Activated CD4-positive, alpha-beta T cell treated with anti-CD3 and anti-CD28 coated beads, Interleukin-2, amount 10 ng/mL, durations not matched to agents 7 days and 5 days (primary cell): Measurements from ENCODE around the gene CADM4. TPM values are rescaled to one million over a fixed set of nuclear protein-coding genes. Genes with fewer than 3 reads are reported as not detected.
A peak's percentile ranks its signal among the peaks of the same experiment; 100 is the strongest.

Experiments
- CTCF ChIA-PET: fragments of 350-600 bp; sonication (Branson Sonifier 250); formaldehyde crosslinking; loops from one replicate; lab custom pipeline; 2021; ENCODE audit warnings: antibody characterized with exemption; lab: Charles Lee
- POLR2A ChIA-PET: fragments of 350-600 bp; sonication (Branson Sonifier 250); formaldehyde crosslinking; loops from one replicate; lab custom pipeline; 2021; ENCODE audit warnings: antibody characterized with exemption; lab: Charles Lee
- DNase-seq: peaks from one replicate; pipeline ENCODE4 v3.0.0-alpha.2; 2020
- H3K27ac Mint-ChIP-seq: one replicate; pipeline ENCODE4 v1.8.0; 2021; ENCODE audit warnings: mild to moderate bottlenecking, moderate library complexity, mixed read lengths
- H3K27me3 Mint-ChIP-seq: one replicate; pipeline ENCODE4 v1.8.0; 2021; ENCODE audit warnings: mixed read lengths
- H3K36me3 Mint-ChIP-seq: one replicate; pipeline ENCODE4 v1.8.0; 2021; ENCODE audit warnings: low read depth, mixed read lengths
- H3K4me1 Mint-ChIP-seq: one replicate; pipeline ENCODE4 v1.8.0; 2021; ENCODE audit warnings: mixed read lengths
- H3K4me3 Mint-ChIP-seq: one replicate; pipeline ENCODE4 v1.8.0; 2021; ENCODE audit warnings: mild to moderate bottlenecking, moderate library complexity, mixed read lengths
- H3K9me3 Mint-ChIP-seq: one replicate; pipeline ENCODE4 v1.8.0; 2021; ENCODE audit warnings: mixed read lengths
- total RNA-seq, 2 experiments: library from RNA; stranded (reverse); gene quantifications; one replicate each; pipeline ENCODE4 v1.2.3, GENCODE V29; 2021

Gene CADM4
- total RNA-seq, 2 experiments from 2014 or later = 0.12 to 0.20 TPM

DNA sequence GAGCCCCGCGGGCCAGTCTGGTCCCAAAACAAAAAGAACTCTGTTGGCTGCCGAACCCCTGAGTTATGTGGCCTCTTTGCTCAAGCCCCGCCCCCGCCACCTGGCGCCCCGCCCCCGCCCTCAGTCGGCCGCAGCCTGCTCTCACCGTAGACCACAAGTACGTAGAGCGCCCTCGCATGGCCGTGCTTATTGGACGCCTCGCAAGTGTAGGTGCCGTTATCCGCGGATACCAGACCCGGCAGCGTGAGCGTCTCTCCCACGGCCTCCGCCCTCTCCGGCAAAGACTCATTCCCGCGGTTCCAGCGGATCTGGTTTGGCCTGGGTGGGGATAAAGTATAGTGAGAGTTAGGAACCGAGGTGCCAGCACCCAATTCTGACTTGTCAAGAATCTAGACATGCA lies 14.7 kb downstream of the CADM4 start:
- Mint-ChIP-seq H3K4me3 (no peak overlapping the region), H3K27me3 (peaks cover 9% of the 10 kb centered on the region), H3K27ac (peak overlapping the region; percentile 74), H3K4me1 (peaks cover 35% of the 10 kb centered on the region), H3K36me3 (no peaks in the 10 kb centered on the region), H3K9me3 (no peaks in the 10 kb centered on the region)
- POLR2A ChIA-PET = no interaction called here
- peak; percentile 89 for DNase-seq
- CTCF ChIA-PET = interaction anchor here (1.7 kb wide), 1 partner anchor 70 kb away, joined by 4 read pairs; no protein-coding TSS in a partner anchor

DNA sequence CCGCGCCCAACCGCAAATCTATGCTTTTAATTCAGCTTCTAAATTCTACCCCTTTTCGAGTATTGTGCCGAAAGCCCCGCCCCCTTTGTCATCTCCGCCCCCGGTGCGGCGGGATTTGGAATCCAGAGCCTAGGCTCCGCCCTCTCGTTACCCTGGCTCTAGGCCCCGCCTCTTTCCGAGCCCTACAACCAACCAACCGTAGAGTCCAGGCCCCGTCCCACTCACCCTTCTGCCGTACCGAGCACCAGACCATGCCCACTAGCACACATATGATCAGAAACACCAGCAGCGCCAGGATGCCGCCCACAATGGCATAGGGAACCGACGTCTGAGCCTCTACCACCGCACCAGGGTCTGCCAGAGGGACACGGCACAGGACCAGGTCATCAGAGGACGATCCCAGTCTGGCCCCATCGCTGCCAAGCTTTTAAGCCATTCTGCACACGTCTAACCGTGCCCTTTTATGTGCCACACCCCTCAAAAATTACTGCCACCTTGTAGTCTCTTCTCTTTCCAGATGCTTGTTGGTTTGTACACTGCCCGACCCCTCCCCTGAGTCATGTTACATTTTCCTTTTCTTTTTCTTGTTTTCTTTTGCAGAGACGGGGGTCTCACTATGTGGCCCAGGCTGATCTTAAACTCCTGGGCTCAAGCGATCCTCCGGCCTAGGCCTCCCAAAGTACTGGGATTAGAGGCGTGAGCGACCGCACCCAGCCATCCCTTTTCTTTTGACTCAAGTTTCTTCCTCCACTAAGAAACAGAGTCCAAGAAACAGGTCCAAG lies 15.6 kb downstream of the CADM4 start:
- Mint-ChIP-seq H3K4me3 (no peak overlapping the region), H3K27ac (peak overlapping the region; percentile 64), H3K27me3 (peaks cover 9% of the 10 kb centered on the region), H3K4me1 (peaks cover 37% of the 10 kb centered on the region), H3K36me3 (no peaks in the 10 kb centered on the region), H3K9me3 (no peaks in the 10 kb centered on the region)
- no peak for DNase-seq
- ChIA-PET POLR2A (no interaction called here), CTCF (no interaction called here)

DNA sequence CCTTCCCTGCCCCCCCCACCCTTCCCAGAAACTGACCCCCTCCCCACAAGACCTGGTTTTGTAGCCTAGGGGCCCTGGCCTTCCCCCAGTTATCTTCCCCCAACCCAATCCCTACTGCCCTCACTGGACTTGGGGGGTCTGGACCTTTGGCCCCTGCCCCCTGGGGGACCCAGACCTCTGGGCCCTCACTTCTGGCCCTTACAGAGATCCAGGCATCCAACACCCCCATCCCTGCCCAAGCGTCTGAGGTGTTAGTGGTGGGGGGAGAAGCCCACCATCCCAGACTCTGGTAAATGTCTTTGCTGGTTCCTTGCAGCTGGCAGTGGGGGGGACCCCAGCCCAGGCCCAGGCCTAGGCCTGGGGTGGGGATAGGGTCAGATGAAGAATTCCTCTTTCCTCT lies 16.7 kb downstream of the CADM4 start:
- H3K9me3 Mint-ChIP-seq = no peaks in the 10 kb centered on the region
- H3K4me3 Mint-ChIP-seq = no peak overlapping the region
- H3K27ac Mint-ChIP-seq = no peak overlapping the region
- peaks cover 2% of the 10 kb centered on the region for H3K36me3 Mint-ChIP-seq
- H3K27me3 Mint-ChIP-seq = peaks cover 9% of the 10 kb centered on the region
- POLR2A ChIA-PET = no interaction called here
- CTCF ChIA-PET = no interaction called here
- no peak for DNase-seq
- peaks cover 41% of the 10 kb centered on the region for H3K4me1 Mint-ChIP-seq

DNA sequence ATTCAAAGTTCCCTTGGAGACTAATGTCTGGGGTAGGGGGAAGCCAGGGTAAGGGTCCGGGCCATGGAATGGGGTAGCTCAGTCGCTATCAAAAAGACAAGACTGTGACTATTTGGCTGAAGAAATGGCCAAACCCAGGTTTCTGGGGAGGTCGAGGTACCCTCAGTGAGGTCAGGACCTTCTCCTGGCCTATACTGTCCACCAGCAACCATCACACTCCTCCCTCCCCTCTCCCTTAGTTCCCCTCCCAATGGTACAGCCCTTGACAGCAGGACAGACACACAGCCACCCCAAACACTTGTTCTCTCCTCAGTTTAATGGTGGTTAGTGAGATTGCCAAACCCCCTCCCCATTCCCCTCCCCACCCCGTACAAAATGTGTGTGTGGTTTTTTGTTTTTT lies 17.6 kb downstream of the CADM4 start:
- Mint-ChIP-seq H3K4me3 (no peak overlapping the region), H3K4me1 (peaks cover 39% of the 10 kb centered on the region), H3K9me3 (no peaks in the 10 kb centered on the region), H3K36me3 (peaks cover 2% of the 10 kb centered on the region), H3K27me3 (peaks cover 5% of the 10 kb centered on the region), H3K27ac (no peak overlapping the region)
- ChIA-PET POLR2A (no interaction called here), CTCF (interaction anchor here (0.6 to 1.1 kb wide), 2 partner anchors 43 to 67 kb away, joined by 3 to 4 read pairs; no protein-coding TSS in a partner anchor)
- DNase-seq = no peak

DNA sequence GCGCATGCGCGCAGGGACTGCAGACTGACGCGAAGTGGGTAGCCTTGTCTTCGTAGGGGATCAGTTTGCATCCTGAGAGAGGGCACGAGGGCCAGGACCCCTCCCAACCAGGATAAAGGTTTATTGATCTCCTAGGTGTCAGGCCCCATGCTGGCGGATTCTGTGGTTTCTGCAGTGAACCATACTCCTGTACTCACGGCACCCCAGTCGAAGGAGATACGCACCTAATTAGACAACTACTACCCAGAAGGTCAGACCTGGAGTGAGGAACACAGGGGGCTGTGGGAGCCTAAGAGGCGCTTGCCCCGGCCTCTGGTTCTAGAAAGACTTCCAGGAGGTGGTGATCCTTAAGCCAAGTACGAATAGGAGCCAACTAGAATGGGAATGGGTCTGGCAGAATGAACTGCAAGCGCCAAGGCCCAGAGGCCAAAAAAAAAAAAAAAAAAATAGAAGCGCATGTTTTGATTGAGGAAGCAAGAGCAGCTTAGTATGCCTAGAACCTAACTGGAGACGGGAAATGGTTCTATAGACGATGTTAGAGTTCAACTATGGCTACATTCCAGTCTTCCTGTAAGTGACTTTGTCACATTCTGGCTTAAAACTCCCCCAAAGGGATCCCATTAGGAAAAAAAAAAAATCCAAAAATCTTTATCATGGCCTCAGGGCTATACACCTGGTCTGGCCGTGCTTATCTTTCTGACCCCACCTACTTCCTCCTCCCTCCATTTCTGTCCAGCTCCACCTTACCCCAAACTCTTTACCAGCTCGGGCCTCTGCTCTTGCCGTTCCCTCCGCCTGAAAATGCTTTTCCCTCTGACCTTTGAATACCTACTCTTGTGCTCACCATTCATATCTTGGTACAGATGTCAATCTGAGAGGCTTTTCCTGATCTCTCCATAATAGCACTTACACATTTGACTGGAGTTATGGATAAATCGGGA lies 19.3 kb downstream of the CADM4 start:
- peak overlapping the region; percentile 98 for H3K27ac Mint-ChIP-seq
- H3K9me3 Mint-ChIP-seq = no peaks in the 10 kb centered on the region
- POLR2A ChIA-PET = no interaction called here

DNA sequence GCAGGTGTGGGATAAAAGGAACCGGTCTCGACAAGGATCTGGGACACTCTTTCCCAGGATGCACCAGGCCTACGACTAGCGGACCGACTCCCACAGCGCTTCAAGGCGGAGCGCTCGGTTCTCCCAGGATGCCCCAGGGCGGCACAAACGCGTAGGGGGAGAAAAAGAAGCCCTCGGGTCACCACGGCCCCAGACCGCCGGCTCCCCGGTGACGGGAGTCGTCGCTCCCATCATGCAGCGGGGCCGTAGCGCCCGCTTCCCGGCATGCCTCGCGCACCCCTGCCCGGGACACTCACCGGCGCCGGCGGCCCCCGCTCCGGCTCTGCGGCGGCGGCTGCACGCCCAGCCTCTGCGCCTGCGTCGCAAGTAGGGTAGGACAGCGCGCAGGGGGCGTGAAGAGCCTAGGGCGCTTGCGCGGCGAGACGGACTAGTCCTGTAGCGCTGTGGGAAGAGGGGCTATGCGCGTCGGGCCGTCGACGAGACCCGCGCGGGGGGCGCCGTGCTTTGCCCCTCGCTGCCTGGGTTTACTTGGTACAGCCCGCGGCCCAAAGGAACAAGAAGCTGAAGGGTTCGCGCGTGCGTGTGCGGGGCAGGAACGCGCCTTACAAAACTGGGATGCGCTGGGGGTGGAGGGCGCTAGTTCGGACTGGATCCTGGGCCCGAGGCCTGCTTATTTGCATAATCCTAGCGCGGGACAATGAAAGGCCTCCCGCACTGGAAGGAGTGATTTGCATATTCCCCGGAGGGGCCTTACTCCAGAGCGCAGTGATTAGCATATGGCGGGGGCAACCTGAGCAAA lies 20.2 kb downstream of the CADM4 start, which contains the start of gene ZNF428:
Gene ZNF428, minus strand, starts transcription at position 368 of the 799 bp plus-strand sequence. CDS start 5,325 bp downstream, outside the sequence.
- CTCF ChIA-PET = no interaction called here
- Mint-ChIP-seq H3K27me3 (no peaks in the 10 kb centered on the region), H3K4me3 (peak within 1 kb of the TSS; percentile 94), H3K9me3 (no peaks in the 10 kb centered on the region), H3K36me3 (peaks cover 2% of the 10 kb centered on the region), H3K27ac (peak within 1 kb of the TSS; percentile 98), H3K4me1 (peaks cover 27% of the 10 kb centered on the region)
- POLR2A ChIA-PET = no interaction called here
- peak; percentile 88 for DNase-seq

More for the DNA sequence above, 19.3 kb downstream of the CADM4 start:
- Mint-ChIP-seq H3K4me1 (peaks cover 30% of the 10 kb centered on the region), H3K4me3 (peak overlapping the region; percentile 94), H3K27me3 (no peaks in the 10 kb centered on the region), H3K36me3 (peaks cover 2% of the 10 kb centered on the region)
- DNase-seq = no peak
- CTCF ChIA-PET = interaction anchor here (0.6 kb wide), 2 partner anchors 27 to 28 kb away, joined by 3 to 4 read pairs; no protein-coding TSS in a partner anchor

DNA sequence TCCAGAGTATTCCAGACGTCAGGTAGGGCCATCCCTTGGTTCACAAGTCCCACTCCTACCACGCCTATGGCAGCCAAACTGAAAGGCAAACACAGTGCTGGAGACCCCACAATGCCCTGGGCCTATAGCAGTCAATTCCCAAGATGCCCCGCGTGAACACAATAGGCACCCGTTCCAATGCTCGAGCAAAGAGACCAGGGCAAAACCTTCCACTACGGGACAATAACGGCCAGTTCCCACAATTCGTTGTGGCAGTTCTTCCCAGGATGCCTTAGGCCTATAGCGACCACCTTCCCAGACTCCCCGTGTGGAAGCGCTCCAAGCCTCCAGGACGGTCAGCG lies 20.8 kb downstream of the CADM4 start:
- POLR2A ChIA-PET = no interaction called here
- H3K4me3 Mint-ChIP-seq = peak overlapping the region; percentile 94
- H3K27me3 Mint-ChIP-seq = no peaks in the 10 kb centered on the region
- H3K4me1 Mint-ChIP-seq = peaks cover 21% of the 10 kb centered on the region
- peak overlapping the region; percentile 98 for H3K27ac Mint-ChIP-seq
- peak; percentile 56 for DNase-seq
- no peaks in the 10 kb centered on the region for H3K9me3 Mint-ChIP-seq
- H3K36me3 Mint-ChIP-seq = peaks cover 2% of the 10 kb centered on the region
- CTCF ChIA-PET = no interaction called here

DNA sequence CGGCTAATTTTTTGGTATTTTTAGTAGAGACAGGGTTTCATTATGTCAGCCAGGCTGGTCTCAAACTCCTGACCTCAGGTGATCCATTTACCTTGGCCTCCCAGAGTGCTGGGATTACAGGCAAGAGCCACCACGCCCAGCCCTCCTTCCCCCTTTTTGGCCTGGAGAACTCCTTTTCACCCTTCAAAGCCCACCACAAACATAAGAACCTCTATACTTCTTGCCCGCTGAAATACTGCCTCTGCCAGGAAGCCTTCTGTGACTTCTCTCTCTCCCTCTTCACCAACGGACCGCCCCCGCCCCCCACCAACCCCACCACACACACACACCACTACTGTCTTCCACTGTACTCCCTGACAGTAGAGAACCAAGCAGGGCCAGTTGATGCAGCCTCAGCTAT lies 22.7 kb downstream of the CADM4 start:
- Mint-ChIP-seq H3K27me3 (no peaks in the 10 kb centered on the region), H3K9me3 (no peaks in the 10 kb centered on the region), H3K27ac (no peak overlapping the region), H3K4me1 (peaks cover 19% of the 10 kb centered on the region), H3K4me3 (no peak overlapping the region), H3K36me3 (peaks cover 17% of the 10 kb centered on the region)
- ChIA-PET CTCF (interaction anchor here (1.1 kb wide), 1 partner anchor 182 kb away, joined by 3 read pairs; no protein-coding TSS in a partner anchor), POLR2A (no interaction called here)
- no peak for DNase-seq

DNA sequence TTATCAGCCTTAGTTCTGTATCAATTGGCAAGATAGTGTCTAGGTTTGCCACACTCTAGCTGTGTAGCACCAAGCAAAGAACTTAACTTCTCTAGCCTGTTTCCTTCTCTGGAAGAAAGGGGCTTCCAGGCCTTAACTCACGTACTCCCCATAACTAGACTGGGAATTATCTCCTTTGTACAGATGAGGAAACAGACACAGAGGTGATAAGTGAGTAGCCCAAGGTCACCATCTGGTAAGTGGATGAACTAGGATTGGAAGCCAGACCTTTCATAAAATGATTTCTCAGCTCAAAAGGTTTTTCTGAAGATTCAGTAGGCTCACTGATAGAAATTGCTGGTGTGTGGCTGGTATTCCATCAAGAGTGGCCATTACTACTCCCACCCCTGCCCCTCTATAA lies 23.3 kb downstream of the CADM4 start:
- peaks cover 18% of the 10 kb centered on the region for H3K36me3 Mint-ChIP-seq
- no peak overlapping the region for H3K4me3 Mint-ChIP-seq
- no peak overlapping the region for H3K27ac Mint-ChIP-seq
- DNase-seq = no peak
- ChIA-PET POLR2A (no interaction called here), CTCF (interaction anchor here (0.5 to 1.3 kb wide), 3 partner anchors 17 to 182 kb away, joined by 3 to 5 read pairs (median 3); no protein-coding TSS in a partner anchor)
- H3K9me3 Mint-ChIP-seq = no peaks in the 10 kb centered on the region
- H3K4me1 Mint-ChIP-seq = peaks cover 16% of the 10 kb centered on the region
- H3K27me3 Mint-ChIP-seq = no peaks in the 10 kb centered on the region

DNA sequence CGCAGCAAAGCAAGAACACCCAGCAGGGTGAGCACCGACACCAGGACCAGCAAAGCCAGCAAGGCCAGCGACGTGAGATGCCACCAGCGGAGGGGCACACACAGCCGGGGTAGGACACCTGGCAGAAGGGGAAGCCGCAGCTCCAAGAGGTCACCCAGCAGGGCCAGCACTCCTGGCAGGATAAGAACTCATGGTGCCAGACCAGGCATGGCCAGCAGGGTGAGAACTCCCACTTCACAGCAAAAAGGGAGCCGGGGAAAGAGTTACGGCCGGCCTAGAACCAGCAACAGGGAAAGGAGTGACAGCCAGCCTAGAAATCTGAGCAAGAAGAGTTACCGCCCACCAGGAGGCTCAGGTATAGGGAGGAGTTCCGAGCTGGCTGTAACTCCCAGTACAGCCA lies 27.3 kb downstream of the CADM4 start:
- CTCF ChIA-PET = no interaction called here
- DNase-seq = no peak
- peaks cover under 1% of the 10 kb centered on the region for H3K4me1 Mint-ChIP-seq
- no peaks in the 10 kb centered on the region for H3K9me3 Mint-ChIP-seq
- no peak overlapping the region for H3K27ac Mint-ChIP-seq
- peaks cover 19% of the 10 kb centered on the region for H3K36me3 Mint-ChIP-seq
- POLR2A ChIA-PET = no interaction called here
- H3K4me3 Mint-ChIP-seq = no peak overlapping the region
- no peaks in the 10 kb centered on the region for H3K27me3 Mint-ChIP-seq

DNA sequence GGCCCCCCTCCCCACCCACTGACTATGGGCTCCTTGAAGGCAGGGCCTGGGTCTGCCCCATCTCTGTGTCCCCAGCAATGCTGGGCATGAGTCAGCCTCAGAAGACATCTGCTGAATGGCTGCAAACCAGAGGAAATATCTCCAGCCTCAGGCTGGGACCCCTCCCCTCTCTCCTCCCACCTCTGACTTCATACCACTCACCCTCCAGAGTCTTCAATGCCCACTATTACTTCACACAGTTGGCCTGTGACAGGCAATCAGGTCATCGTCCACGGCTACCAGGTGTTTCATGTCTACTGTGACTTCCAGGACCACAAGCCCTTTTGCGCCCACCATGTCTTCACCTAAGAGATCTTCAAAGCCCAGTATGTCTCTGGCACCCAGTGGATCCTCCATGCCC lies 27.9 kb downstream of the CADM4 start, which contains the start of gene SRRM5:
Gene SRRM5, plus strand, starts transcription at position 301 of the 400 bp plus-strand sequence. Its CDS starts 34 bp downstream, at position 335.
- H3K36me3 Mint-ChIP-seq = peaks cover 21% of the 10 kb centered on the region
- H3K27me3 Mint-ChIP-seq = no peaks in the 10 kb centered on the region
- peaks cover 3% of the 10 kb centered on the region for H3K4me1 Mint-ChIP-seq
- no peak within 1 kb of the TSS for H3K4me3 Mint-ChIP-seq
- H3K9me3 Mint-ChIP-seq = no peaks in the 10 kb centered on the region
- no peak within 1 kb of the TSS for H3K27ac Mint-ChIP-seq
- ChIA-PET CTCF (no interaction called here), POLR2A (no interaction called here)
- DNase-seq = no peak

DNA sequence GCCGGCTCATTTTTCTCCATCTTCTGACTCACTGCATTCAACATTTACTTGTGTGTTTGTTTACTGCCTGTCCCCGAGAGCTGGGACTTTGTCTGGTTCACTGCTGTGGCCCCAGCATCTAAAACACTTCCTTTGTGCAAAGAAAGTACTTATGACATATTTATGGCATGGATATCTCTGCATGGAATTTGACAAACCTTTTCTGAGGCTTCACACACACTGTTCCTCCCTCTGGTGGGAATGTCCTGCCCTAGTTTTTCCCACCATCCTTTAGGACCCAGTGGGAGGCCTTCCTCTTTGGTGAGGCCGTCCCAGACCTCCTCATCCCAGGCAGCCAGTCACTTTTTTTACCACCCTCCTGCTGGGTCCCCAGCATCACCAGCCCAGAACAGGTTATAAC lies 29.2 kb downstream of the CADM4 start:
- H3K4me3 Mint-ChIP-seq = no peak overlapping the region
- H3K4me1 Mint-ChIP-seq = peaks cover 3% of the 10 kb centered on the region
- POLR2A ChIA-PET = no interaction called here
- H3K27ac Mint-ChIP-seq = no peak overlapping the region
- CTCF ChIA-PET = interaction anchor here (1.7 kb wide), 1 partner anchor 13 kb away, joined by 4 read pairs; no protein-coding TSS in a partner anchor
- no peaks in the 10 kb centered on the region for H3K9me3 Mint-ChIP-seq
- H3K27me3 Mint-ChIP-seq = no peaks in the 10 kb centered on the region
- no peak for DNase-seq
- peaks cover 22% of the 10 kb centered on the region for H3K36me3 Mint-ChIP-seq
